Naive thymus-derived CD4-positive, alpha-beta T cell (primary cell): Measurements from ENCODE around the gene GCM1. TPM values are rescaled to one million over a fixed set of nuclear protein-coding genes. Genes with fewer than 3 reads are reported as not detected.

Experiments
- ATAC-seq: fragments of 150-1000 bp; cut with Tn5 transposase; 2 replicates; pipeline ENCODE4 v1.10.0; 2021; ENCODE audit warnings: mild to moderate bottlenecking, moderate library complexity
- CTCF ChIA-PET: fragments of 350-600 bp; sonication (Branson Sonifier 250); formaldehyde crosslinking; loops from one replicate; lab custom pipeline; 2021; ENCODE audit warnings: antibody characterized with exemption; lab: Charles Lee
- POLR2A ChIA-PET: fragments of 350-600 bp; sonication (Branson Sonifier 250); formaldehyde crosslinking; loops from one replicate; lab custom pipeline; 2021; ENCODE audit warnings: antibody characterized with exemption, inconsistent platforms; lab: Charles Lee
- DNase-seq, 9 donors: peaks; one replicate each; pipeline versions ENCODE4 v3.0.0 to v3.0.0-alpha.2; 2020 to 2022; ENCODE audit warnings: mixed read lengths in 1 of 9
- H3K27ac ChIP-seq: one replicate; pipeline ENCODE4 v1.7.0; 2013; ENCODE audit warnings: mild to moderate bottlenecking, low read depth, low read length, moderate library complexity
- H3K27me3 ChIP-seq, 2 donors: one replicate each; pipeline ENCODE4 v1.7.0; 2013; ENCODE audit warnings: low read length in 2 of 2, mild to moderate bottlenecking in 2 of 2, moderate library complexity in 2 of 2; ENCODE audit not compliant: control insufficient read depth in 2 of 2, insufficient read depth in 2 of 2
- H3K36me3 ChIP-seq, 3 experiments: 1 replicate in 2 of 3; 2 replicates in 1 of 3; pipeline ENCODE4 v1.7.0; 2013; ENCODE audit warnings: low read length in 3 of 3, mild to moderate bottlenecking in 3 of 3, moderate library complexity in 1 of 3; ENCODE audit not compliant: insufficient read depth in 3 of 3, control insufficient read depth in 2 of 3
- H3K4me1 ChIP-seq, 2 donors: one replicate each; pipeline ENCODE4 v1.7.0; 2013; ENCODE audit warnings: low read length in 2 of 2, mild to moderate bottlenecking in 2 of 2, moderate library complexity in 1 of 2; ENCODE audit not compliant: control insufficient read depth in 2 of 2, insufficient read depth in 2 of 2
- H3K4me3 ChIP-seq: 2 replicates; pipeline ENCODE4 v1.7.0; 2013; ENCODE audit warnings: mild to moderate bottlenecking, low read length
- H3K9me3 ChIP-seq, 3 experiments: 1 replicate in 2 of 3; 2 replicates in 1 of 3; pipeline ENCODE4 v1.7.0; 2013; ENCODE audit warnings: low read length in 3 of 3; ENCODE audit not compliant: control insufficient read depth in 2 of 3
- H3K27ac Mint-ChIP-seq, 9 donors: one replicate each; pipeline ENCODE4 v1.8.0; 2020 to 2022; ENCODE audit warnings: mixed read lengths in 9 of 9, mild to moderate bottlenecking in 8 of 9, moderate library complexity in 5 of 9, inconsistent platforms in 2 of 9
- H3K27me3 Mint-ChIP-seq, 5 donors: one replicate each; pipeline ENCODE4 v1.8.0; 2021 to 2022; ENCODE audit warnings: mixed read lengths in 5 of 5, mild to moderate bottlenecking in 1 of 5
- H3K36me3 Mint-ChIP-seq, 5 donors: one replicate each; pipeline ENCODE4 v1.8.0; 2020 to 2022; ENCODE audit warnings: mixed read lengths in 5 of 5, mild to moderate bottlenecking in 3 of 5, inconsistent platforms in 1 of 5
- H3K4me1 Mint-ChIP-seq, 7 donors: one replicate each; pipeline ENCODE4 v1.8.0; 2020 to 2022; ENCODE audit warnings: mixed read lengths in 7 of 7, mild to moderate bottlenecking in 3 of 7, inconsistent platforms in 1 of 7
- H3K4me3 Mint-ChIP-seq, 10 donors: one replicate each; pipeline ENCODE4 v1.8.0; 2020 to 2022; ENCODE audit warnings: mild to moderate bottlenecking in 10 of 10, mixed read lengths in 10 of 10, moderate library complexity in 6 of 10, inconsistent platforms in 2 of 10
- H3K9me3 Mint-ChIP-seq, 11 donors: one replicate each; pipeline ENCODE4 v1.8.0; 2020 to 2022; ENCODE audit warnings: mixed read lengths in 11 of 11, mild to moderate bottlenecking in 4 of 11, inconsistent platforms in 1 of 11, moderate library complexity in 1 of 11
- intact Hi-C, 2 donors: fragments of 100-400 bp; cut with micrococcal nuclease; formaldehyde crosslinking; loops; one replicate each; pipeline ENCODE4 v1.15.1; 2023
- polyA plus RNA-seq, 2 donors: library from polyadenylated mRNA; unstranded; fragments of 300-500 nt; fragmentation: Illumina TruSeq; gene quantifications; one replicate each; pipeline ENCODE4 v1.2.3, GENCODE V29; 2021
- total RNA-seq, 6 experiments: library from RNA in 5 of 6; stranded (reverse) in 5 of 6; gene quantifications; 1 replicate in 5 of 6; 2 replicates in 1 of 6; pipeline ENCODE4 v1.2.3 and lab custom pipeline; 2021 to 2026

The GCM1 gene, protein sequence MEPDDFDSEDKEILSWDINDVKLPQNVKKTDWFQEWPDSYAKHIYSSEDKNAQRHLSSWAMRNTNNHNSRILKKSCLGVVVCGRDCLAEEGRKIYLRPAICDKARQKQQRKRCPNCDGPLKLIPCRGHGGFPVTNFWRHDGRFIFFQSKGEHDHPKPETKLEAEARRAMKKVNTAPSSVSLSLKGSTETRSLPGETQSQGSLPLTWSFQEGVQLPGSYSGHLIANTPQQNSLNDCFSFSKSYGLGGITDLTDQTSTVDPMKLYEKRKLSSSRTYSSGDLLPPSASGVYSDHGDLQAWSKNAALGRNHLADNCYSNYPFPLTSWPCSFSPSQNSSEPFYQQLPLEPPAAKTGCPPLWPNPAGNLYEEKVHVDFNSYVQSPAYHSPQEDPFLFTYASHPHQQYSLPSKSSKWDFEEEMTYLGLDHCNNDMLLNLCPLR
- under 1 TPM in 1 of 5 experiments, not detected in 4; 0.07 TPM for total RNA-seq
- not detected for polyA plus RNA-seq
- total RNA-seq (lab: John Stamatoyannopoulos, UW), result not detected

DNA sequence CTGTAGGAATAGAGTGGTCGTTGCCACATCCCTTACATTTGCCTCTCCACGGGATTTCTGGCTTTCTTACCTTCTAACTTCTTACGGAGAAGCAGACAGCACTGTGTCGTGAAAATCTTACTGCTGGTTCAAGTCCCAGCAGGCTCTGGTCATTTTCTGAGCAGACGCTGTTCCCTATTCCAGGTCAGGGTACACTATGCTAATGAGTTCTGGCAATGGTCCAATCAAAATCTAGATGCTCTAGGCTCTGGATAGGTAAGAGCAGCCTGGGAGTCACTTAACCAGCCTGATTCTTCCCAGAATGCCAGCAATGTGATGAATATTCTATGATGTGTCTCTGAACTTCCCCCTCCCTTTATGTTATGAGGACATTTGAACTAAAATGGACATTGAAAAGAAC is at the start of gene GCM1:
Gene GCM1, minus strand, starts transcription at position 158 of the 400 bp plus-strand sequence. CDS start 3,209 bp downstream, outside the sequence.
- no peak within 1 kb of the TSS for H3K27ac ChIP-seq
- intact Hi-C loops, result no loop called here

DNA sequence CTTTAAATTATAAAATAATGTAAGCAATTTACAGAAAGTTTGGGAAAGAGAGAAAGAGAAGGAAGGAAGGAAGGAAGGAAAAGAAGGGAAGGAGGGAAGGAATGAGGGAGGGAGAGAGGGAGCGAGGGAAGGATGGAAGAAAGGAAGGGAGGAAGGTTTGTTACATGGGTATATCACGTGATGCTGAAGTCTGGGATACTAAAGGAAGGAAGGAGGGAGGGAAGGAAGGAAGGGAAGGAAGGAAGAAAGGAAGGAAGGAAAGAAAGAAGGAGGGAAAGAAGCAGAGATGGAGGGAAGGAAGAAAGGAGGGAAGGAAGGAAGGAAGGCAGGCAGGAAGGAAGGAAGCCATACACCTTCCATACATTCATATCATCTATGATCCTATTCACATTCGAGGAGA is 48.9 kb upstream of the GCM1 start:
- H3K27me3 Mint-ChIP-seq, result peaks cover 0 to 2% (median 0%) of the 10 kb centered on the region in 5 donors
- H3K4me1 ChIP-seq, result no peaks in the 10 kb centered on the region
- peaks cover 0 to 16% (median 7%) of the 10 kb centered on the region in 7 donors for H3K4me1 Mint-ChIP-seq
- no peaks in the 10 kb centered on the region for H3K27me3 ChIP-seq
- peak overlapping the region in 1 of 9 donors; percentile 14 for H3K27ac Mint-ChIP-seq
- H3K9me3 ChIP-seq, result no peaks in the 10 kb centered on the region
- POLR2A ChIA-PET, result no interaction called here
- no peak overlapping the region for H3K27ac ChIP-seq
- peaks cover 0 to 2% (median 0%) of the 10 kb centered on the region in 11 donors for H3K9me3 Mint-ChIP-seq
- H3K36me3 ChIP-seq, result no peaks in the 10 kb centered on the region
- H3K36me3 Mint-ChIP-seq, result no peaks in the 10 kb centered on the region
- CTCF ChIA-PET, result interaction anchor here (1.1 kb wide), 1 partner anchor 25 kb away, joined by 4 read pairs; no protein-coding TSS in a partner anchor
- H3K4me3 ChIP-seq, result no peak overlapping the region
- ATAC-seq, result no peak
- no peak for DNase-seq
- intact Hi-C loops, result no loop called here
- no peak overlapping the region for H3K4me3 Mint-ChIP-seq

More for the DNA sequence above, at the start of gene GCM1:
- Mint-ChIP-seq H3K36me3 (no peaks in the 10 kb centered on the region), H3K4me3 (no peak within 1 kb of the TSS), H3K27me3 (peaks cover 0 to 17% (median 4%) of the 10 kb centered on the region in 5 donors), H3K9me3 (no peaks in the 10 kb centered on the region), H3K27ac (no peak within 1 kb of the TSS), H3K4me1 (no peaks in the 10 kb centered on the region)
- Histone ChIP-seq H3K4me1 (no peaks in the 10 kb centered on the region), H3K36me3 (no peaks in the 10 kb centered on the region), H3K4me3 (no peak within 1 kb of the TSS), H3K9me3 (no peaks in the 10 kb centered on the region), H3K27me3 (no peaks in the 10 kb centered on the region)
- CTCF ChIA-PET, result no interaction called here
- POLR2A ChIA-PET, result no interaction called here
- ATAC-seq (no peak), DNase-seq (no peak)

DNA sequence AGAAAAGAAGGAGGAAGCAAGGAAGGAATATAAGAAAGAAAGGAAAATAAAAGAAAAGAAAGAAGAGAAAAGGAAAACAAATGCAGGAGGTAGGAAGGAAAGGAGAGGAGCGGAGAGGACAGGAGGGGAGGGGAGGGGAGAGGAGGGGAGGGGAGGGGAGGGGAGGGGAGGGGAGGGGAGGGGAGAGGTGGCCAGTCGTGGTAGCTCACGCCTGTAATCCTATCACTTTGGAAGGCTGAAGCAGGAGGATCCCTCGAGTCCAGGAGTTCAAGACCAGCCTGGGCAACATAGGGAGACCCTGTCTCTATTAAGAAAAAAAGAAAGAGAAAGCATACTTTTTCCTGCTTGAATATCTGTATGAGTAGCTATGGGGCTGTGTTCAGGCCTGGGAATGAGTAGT is 46.4 kb upstream of the GCM1 start:
- Histone ChIP-seq H3K36me3 (no peaks in the 10 kb centered on the region), H3K27me3 (no peaks in the 10 kb centered on the region), H3K27ac (no peak overlapping the region), H3K4me3 (no peak overlapping the region), H3K4me1 (no peaks in the 10 kb centered on the region), H3K9me3 (no peaks in the 10 kb centered on the region)
- peaks cover 0 to 2% (median 0%) of the 10 kb centered on the region in 5 donors for H3K27me3 Mint-ChIP-seq
- ChIA-PET POLR2A (no interaction called here), CTCF (no interaction called here)
- DNase-seq (no peak), ATAC-seq (no peak)
- H3K9me3 Mint-ChIP-seq, result peaks cover 0 to 1% (median 0%) of the 10 kb centered on the region in 11 donors
- no peak overlapping the region for H3K4me3 Mint-ChIP-seq
- no peaks in the 10 kb centered on the region for H3K36me3 Mint-ChIP-seq
- intact Hi-C loops, result no loop called here
- H3K27ac Mint-ChIP-seq, result peak overlapping the region in 3 of 9 donors; percentile 43 to 60 (median 54)
- H3K4me1 Mint-ChIP-seq, result peaks cover 3 to 22% (median 11%) of the 10 kb centered on the region in 7 donors

DNA sequence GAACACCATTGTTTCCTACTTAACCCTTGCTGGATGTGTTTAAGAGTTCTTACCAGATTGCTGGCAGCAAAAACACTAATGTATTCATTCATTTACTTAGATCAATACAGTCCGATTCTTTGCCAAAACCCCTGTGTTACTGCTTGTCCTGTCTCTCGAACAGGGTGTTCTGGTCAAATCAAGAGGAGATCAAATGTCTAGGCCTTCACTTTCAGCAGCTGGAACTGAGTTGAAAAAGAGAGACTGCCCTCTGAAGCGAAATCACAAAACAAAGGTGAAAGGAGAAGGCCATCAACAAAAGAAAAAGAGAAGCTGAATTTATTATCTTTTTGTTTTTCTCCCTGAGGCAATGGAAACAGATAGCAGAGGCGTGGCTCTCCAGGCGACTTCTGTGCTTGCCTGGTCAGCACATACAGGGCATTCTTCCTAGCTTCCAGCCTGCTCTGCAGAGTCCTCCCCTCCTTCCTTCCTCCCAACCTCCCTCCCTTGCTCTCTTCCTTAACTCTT is 44.1 kb upstream of the GCM1 start:
- Mint-ChIP-seq H3K27me3 (peaks cover 0 to 2% (median 0%) of the 10 kb centered on the region in 5 donors), H3K4me1 (peaks cover 9 to 31% (median 22%) of the 10 kb centered on the region in 7 donors), H3K27ac (peak overlapping the region in 1 of 9 donors; percentile 3), H3K4me3 (peak overlapping the region in 1 of 10 donors; percentile 3), H3K36me3 (no peaks in the 10 kb centered on the region), H3K9me3 (peaks cover 0 to 1% (median 0%) of the 10 kb centered on the region in 11 donors)
- H3K36me3 ChIP-seq, result no peaks in the 10 kb centered on the region
- no peaks in the 10 kb centered on the region for H3K27me3 ChIP-seq
- no peak overlapping the region for H3K4me3 ChIP-seq
- ATAC-seq (no peak), DNase-seq (no peak)
- CTCF ChIA-PET, result interaction anchor here (1.0 kb wide), 1 partner anchor 291 kb away, joined by 3 read pairs; no protein-coding TSS in a partner anchor
- no peak overlapping the region for H3K27ac ChIP-seq
- POLR2A ChIA-PET, result no interaction called here
- intact Hi-C loops, result no loop called here
- H3K4me1 ChIP-seq, result peaks cover 8 to 16% of the 10 kb centered on the region in 2 donors
- no peaks in the 10 kb centered on the region for H3K9me3 ChIP-seq

DNA sequence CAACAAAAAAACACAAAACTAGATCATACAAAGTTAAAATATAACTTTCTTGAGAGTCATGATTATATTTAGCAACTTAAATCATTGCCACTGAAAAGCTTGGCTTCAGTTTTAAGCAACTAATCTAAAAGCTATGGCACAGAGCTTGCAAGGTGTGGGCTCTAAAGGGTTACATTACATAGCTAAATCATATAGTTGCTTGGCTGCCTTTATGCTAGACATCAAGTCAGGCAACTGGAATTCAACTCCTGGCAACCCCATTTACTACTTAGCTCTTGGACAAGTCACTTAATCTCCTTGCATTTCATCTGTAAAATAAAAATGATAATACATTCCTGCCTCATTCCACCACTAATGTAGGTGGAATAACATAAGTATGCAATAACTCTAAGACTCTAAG is 40.9 kb upstream of the GCM1 start:
- intact Hi-C loops, result loop anchor here (2.0 to 10.0 kb wide), 7 partner anchors 63 to 605 kb away; partner anchors contain the start of genes GCLC (in 1 of the 2), GSTA4 (in 1 of the 2) and LRRC1 (in 1 of the 2)
- DNase-seq (no peak), ATAC-seq (no peak)
- Histone ChIP-seq H3K9me3 (no peaks in the 10 kb centered on the region), H3K27me3 (no peaks in the 10 kb centered on the region), H3K4me1 (peaks cover 12 to 26% of the 10 kb centered on the region in 2 donors), H3K4me3 (no peak overlapping the region), H3K27ac (no peak overlapping the region), H3K36me3 (no peaks in the 10 kb centered on the region)
- ChIA-PET CTCF (interaction anchor here (0.9 kb wide), 1 partner anchor 17 kb away, joined by 4 read pairs; no protein-coding TSS in a partner anchor), POLR2A (interaction anchor here (1.9 kb wide), 1 partner anchor 170 kb away, joined by 4 read pairs; no protein-coding TSS in a partner anchor)
- Mint-ChIP-seq H3K4me1 (peaks cover 8 to 39% (median 29%) of the 10 kb centered on the region in 7 donors), H3K27me3 (peaks cover 0 to 2% (median 0%) of the 10 kb centered on the region in 5 donors), H3K4me3 (no peak overlapping the region), H3K9me3 (peaks cover 0 to 1% (median 0%) of the 10 kb centered on the region in 11 donors), H3K27ac (no peak overlapping the region), H3K36me3 (no peaks in the 10 kb centered on the region)

DNA sequence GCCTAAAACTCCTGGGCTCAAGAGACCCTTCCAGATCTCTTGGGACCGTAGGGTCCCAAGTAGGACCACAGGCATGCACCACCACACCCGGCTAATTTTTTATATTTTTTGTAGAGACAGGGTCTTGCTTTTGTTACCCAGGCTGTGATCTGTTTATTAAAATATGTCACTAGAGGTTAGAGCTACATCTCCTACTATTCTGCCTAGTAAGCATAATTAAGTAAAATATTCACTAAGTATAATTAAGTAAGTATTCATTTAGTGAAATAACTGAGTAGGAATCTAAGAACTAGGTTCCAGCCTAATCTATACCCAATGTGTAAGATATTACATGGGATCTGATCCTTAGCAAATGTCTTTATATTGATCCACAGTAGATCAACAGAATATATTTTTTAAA is 40.2 kb upstream of the GCM1 start:
- peak overlapping the region; percentile 81 to 96 (median 87) for H3K27ac Mint-ChIP-seq
- intact Hi-C loops, result loop anchor here (1.0 to 10.0 kb wide), 10 partner anchors 51 to 606 kb away; partner anchors contain the start of genes ELOVL5 (in 1 of the 2), GCLC (in 1 of the 2), GSTA4 (in 1 of the 2) and LRRC1 (in 1 of the 2)
- H3K36me3 Mint-ChIP-seq, result no peaks in the 10 kb centered on the region
- no peak for DNase-seq
- no peak for ATAC-seq
- Histone ChIP-seq H3K4me3 (peak overlapping the region; percentile 52), H3K36me3 (no peaks in the 10 kb centered on the region), H3K4me1 (peaks cover 12 to 26% of the 10 kb centered on the region in 2 donors), H3K9me3 (no peaks in the 10 kb centered on the region), H3K27ac (peak overlapping the region; percentile 62), H3K27me3 (no peaks in the 10 kb centered on the region)
- ChIA-PET CTCF (interaction anchor here (1.1 to 1.4 kb wide), 6 partner anchors 17 to 222 kb away, joined by 3 to 7 read pairs (median 6); no protein-coding TSS in a partner anchor), POLR2A (interaction anchor here (1.9 kb wide), 1 partner anchor 171 kb away, joined by 4 read pairs; no protein-coding TSS in a partner anchor)
- peaks cover 7 to 40% (median 31%) of the 10 kb centered on the region in 7 donors for H3K4me1 Mint-ChIP-seq
- peaks cover 0 to 2% (median 0%) of the 10 kb centered on the region in 5 donors for H3K27me3 Mint-ChIP-seq
- H3K4me3 Mint-ChIP-seq, result peak overlapping the region; percentile 71 to 86 (median 82)
- peaks cover 0 to 1% (median 0%) of the 10 kb centered on the region in 11 donors for H3K9me3 Mint-ChIP-seq
